K562 (cell line): ENCODE results near the gene GPX5. TPM values are rescaled to one million over a fixed set of nuclear protein-coding genes. Genes with fewer than 3 reads are reported as not detected.

Experiments
- CHD2 ChIP-seq: IDR thresholded peaks from 2 replicates; pipeline ENCODE4 v1.6.1; 2011; ENCODE audit warnings: low read depth, low read length
- CREM ChIP-seq: IDR thresholded peaks from 2 replicates; pipeline ENCODE4 v1.6.1; 2014; ENCODE audit warnings: antibody characterized with exemption, low read depth
- EHMT2 ChIP-seq: fragments of 450-650 bp; IDR thresholded peaks from 2 replicates; pipeline ENCODE4 v1.6.1; 2018; ENCODE audit warnings: antibody characterized with exemption
- HINFP ChIP-seq: fragments of 450-650 bp; conservative IDR thresholded peaks from 2 replicates; pipeline ENCODE4 v1.6.1; 2016; ENCODE audit warnings: missing genetic modification characterization, low read depth, mild to moderate bottlenecking, control low read depth, missing compliant biosample characterization
- MBD2 ChIP-seq: sonication (generic); IDR thresholded peaks from 2 replicates; pipeline ENCODE4 v1.6.1; 2016; ENCODE audit warnings: low read depth, borderline replicate concordance
- MLLT1 ChIP-seq, 2 experiments: fragments of 450-650 bp; IDR thresholded peaks; 2 replicates each; pipeline ENCODE4 v1.6.1; 2016
- NELFE ChIP-seq: IDR thresholded peaks from 2 replicates; pipeline ENCODE4 v1.6.1; 2011; ENCODE audit warnings: mild to moderate bottlenecking; ENCODE audit not compliant: insufficient read depth, insufficient read length
- NRF1 ChIP-seq, 2 experiments: fragments of 450-650 bp; IDR thresholded peaks in 1 of 2; conservative IDR thresholded peaks in 1 of 2; 2 replicates each; pipeline ENCODE4 v1.6.1; 2014; ENCODE audit warnings: mild to moderate bottlenecking in 2 of 2
- ZMIZ1 ChIP-seq, 2 experiments: fragments of 150-350 bp in 1 of 2; IDR thresholded peaks; 2 replicates each; pipeline ENCODE4 v1.6.1; 2012 to 2016; ENCODE audit warnings: low read depth in 2 of 2, low read length in 2 of 2, mild to moderate bottlenecking in 1 of 2, moderate library complexity in 1 of 2
- polyA plus RNA-seq, 8 experiments: library from polyadenylated mRNA; depleted of rRNA in 4 of 8; stranded (reverse) in 5 of 8; unstranded in 3 of 8; fragments of >200 nt; fragmentation: Nextera tagmentation in 2 of 8; fragmentation: Illumina TruSeq in 1 of 8; extraction: Ambion mirVana in 2 of 8; extraction: Trizol in 1 of 8; gene quantifications; 2 replicates each; pipeline versions ENCODE4 v1.2.1 to v1.2.3, GENCODE V29; 2011 to 2014; ENCODE audit warnings: inconsistent platforms in 1 of 8, missing spikeins in 1 of 8
- total RNA-seq, 7 experiments: library from RNA; depleted of rRNA in 6 of 7; stranded (reverse); fragments of >200 nt in 6 of 7; fragmentation: Illumina TruSeq in 2 of 7; extraction: Trizol in 2 of 7; gene quantifications; 2 replicates each; pipeline versions ENCODE4 v1.2.1 to v1.2.3, GENCODE V29; 2011 to 2021; ENCODE audit warnings: low replicate concordance in 1 of 7
- TF ChIP-seq, protein P1 (sequence below): sonication (generic); formaldehyde crosslinking; IDR thresholded peaks from 2 replicates; pipeline ENCODE4 v1.8.0; 2022; ENCODE audit warnings: missing genetic modification reagents, mild to moderate bottlenecking, moderate library complexity, borderline replicate concordance

The GPX5 gene
- total and polyA plus RNA-seq, 9 of the 15 experiments (the other 6 are each of a cell fraction or from before 2014, with no cell fraction given): 0.07 to 0.18 (median 0.15) TPM; not detected in 6

DNA sequence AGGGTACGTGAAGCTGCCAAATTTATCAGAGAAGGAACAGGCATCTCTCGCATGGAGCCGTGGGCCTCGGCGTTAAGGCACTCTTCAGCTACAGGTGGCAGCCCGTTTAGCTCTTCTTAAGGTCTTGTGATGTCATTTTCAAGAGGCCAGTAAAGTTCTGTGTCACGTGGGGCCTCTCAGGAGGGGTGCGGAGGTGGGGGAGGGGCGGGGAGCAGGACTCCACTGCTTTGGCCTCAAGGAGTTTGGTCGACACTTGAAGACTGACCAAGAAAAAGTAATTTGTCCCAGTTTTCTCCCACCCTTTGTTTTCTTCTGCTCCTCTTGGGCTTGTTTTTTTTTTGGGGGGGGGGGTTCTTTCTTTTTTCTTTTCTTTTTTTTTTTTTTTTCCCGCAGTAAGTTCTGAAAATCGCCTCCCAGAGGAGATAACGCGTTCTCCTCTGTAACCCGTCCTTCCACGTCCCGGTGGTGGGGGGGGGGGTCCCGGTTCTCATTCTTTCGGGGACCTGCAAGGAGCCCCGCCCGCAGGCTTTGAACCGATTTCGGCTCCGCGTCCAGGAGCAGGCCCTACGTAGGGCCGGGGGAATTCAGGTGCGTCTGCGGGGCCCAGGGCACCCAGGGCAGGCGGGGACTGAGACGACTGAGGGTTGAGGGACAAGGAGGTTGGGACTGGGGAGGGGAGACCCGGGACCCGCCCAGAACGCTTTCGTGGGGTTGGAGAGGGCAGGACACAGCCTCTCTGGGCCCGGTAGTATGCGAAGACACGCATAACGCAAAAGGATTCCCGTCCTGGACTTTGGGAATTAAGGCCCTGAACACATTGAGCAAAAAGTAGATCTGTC lies 36.1 kb upstream of the GPX5 start (continued):
- TF ChIP-seq ZMIZ1 (IDR thresholded peaks at IDR 0.05; ENCODE audit: low read depth in 2 of 2, low read length in 2 of 2) (no peak; a peak in 1 of 4 replicates), MBD2 (no peak; the same call in 1 of the 2 replicates), NELFE (no peak), NRF1 (conservative IDR thresholded peaks at IDR 0.05 in 1 of 2, IDR thresholded peaks at IDR 0.05 in 1 of 2) (peak in 1 of 2 experiments; percentile 45; a peak in 3 of 4 replicates), CREM (peak; percentile 95), MLLT1 (IDR thresholded peaks at IDR 0.05) (peak; percentile 50 to 63; a peak in 3 of 4 replicates), CHD2 (peak; percentile 37; the same call in 1 of the 2 replicates), EHMT2 (no peak), HINFP (no peak)
- TF ChIP-seq, protein P1, sequence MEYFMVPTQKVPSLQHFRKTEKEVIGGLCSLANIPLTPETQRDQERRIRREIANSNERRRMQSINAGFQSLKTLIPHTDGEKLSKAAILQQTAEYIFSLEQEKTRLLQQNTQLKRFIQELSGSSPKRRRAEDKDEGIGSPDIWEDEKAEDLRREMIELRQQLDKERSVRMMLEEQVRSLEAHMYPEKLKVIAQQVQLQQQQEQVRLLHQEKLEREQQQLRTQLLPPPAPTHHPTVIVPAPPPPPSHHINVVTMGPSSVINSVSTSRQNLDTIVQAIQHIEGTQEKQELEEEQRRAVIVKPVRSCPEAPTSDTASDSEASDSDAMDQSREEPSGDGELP: peak; percentile 68
